Activated naive CD8-positive, alpha-beta T cell treated with anti-CD3 and anti-CD28 coated beads, Interleukin-2, amount 50 U/mL, for 16 hours (primary cell): Measurements from ENCODE around the gene MACROH2A1.

Experiments used
- DNase-seq: peaks from one replicate; pipeline ENCODE4 v3.0.0-alpha.2; 2020; ENCODE audit warnings: low read depth, low spot score

The MACROH2A1 gene

GRCh38 chr5:135398855-135399793 lies at the start of gene MACROH2A1:
Gene MACROH2A1 (minus strand): TSS chr5:135399231. CDS start chr5:135389093, 10,138 bp downstream.
- DNase-seq = peak; percentile 50

- DNase-seq = no peak
These were observed 49.2 kb upstream of the MACROH2A1 start for GRCh38 chr5:135448071-135448739.

- no peak for DNase-seq
These were observed 48.4 kb upstream of the MACROH2A1 start, which contains the start of gene DCANP1 for GRCh38 chr5:135447298-135447929. Gene DCANP1 (minus strand): TSS chr5:135447348. CDS start chr5:135447108, 240 bp downstream.

GRCh38 chr5:135446615-135447014 lies 47.6 kb upstream of the MACROH2A1 start:
- no peak for DNase-seq

GRCh38 chr5:135446206-135446605 lies 47.2 kb upstream of the MACROH2A1 start:
- DNase-seq = no peak

- DNase-seq = no peak
These were observed 46.4 kb upstream of the MACROH2A1 start for GRCh38 chr5:135445306-135445985.

GRCh38 chr5:135444881-135445280 lies 45.9 kb upstream of the MACROH2A1 start:
- DNase-seq = no peak

GRCh38 chr5:135444360-135444759 lies 45.3 kb upstream of the MACROH2A1 start:
- DNase-seq = no peak

GRCh38 chr5:135443161-135443960 lies 44.3 kb upstream of the MACROH2A1 start:
- DNase-seq = no peak

GRCh38 chr5:135442431-135443160 lies 43.6 kb upstream of the MACROH2A1 start:
- no peak for DNase-seq

GRCh38 chr5:135441919-135442318 lies 42.9 kb upstream of the MACROH2A1 start:
- DNase-seq = no peak

GRCh38 chr5:135441350-135441831 lies 42.4 kb upstream of the MACROH2A1 start:
- DNase-seq = no peak

GRCh38 chr5:135440916-135441315 lies 41.9 kb upstream of the MACROH2A1 start:
- no peak for DNase-seq

- no peak for DNase-seq
These were observed 40.5 kb upstream of the MACROH2A1 start for GRCh38 chr5:135439231-135440205.

GRCh38 chr5:135438636-135439221 lies 39.7 kb upstream of the MACROH2A1 start:
- DNase-seq = no peak

GRCh38 chr5:135437796-135438560 lies 38.9 kb upstream of the MACROH2A1 start:
- DNase-seq = no peak

- no peak for DNase-seq
These were observed 38.4 kb upstream of the MACROH2A1 start for GRCh38 chr5:135437422-135437795.
